ENCODE measurements around the gene FNBP1.

GRCh38 chr9:129850821-129851550 lies 192.0 kb downstream of the FNBP1 start:
- no peak for TF ChIP-seq EZH2 (IDR thresholded peaks at IDR 0.05)
- no peak for TF ChIP-seq POLR2AphosphoS5 (IDR thresholded peaks at IDR 0.05; ENCODE audit: borderline replicate concordance, low read depth, low read length)
- no peak for TF ChIP-seq FOXP2 (optimal IDR thresholded peaks at IDR 0.05; ENCODE audit: control extremely low read depth, extremely low read length, insufficient read depth)

Measured in SK-N-MC (cell line).